NCI-H2196 treated with DMSO at 0.1 percent for 48 hours (cell line): ENCODE measurements around the gene ATG2B.

Experiments
- DNase-seq: peaks from one replicate; lab custom pipeline; 2025; ENCODE audit not compliant: unreplicated experiment; lab: John Stamatoyannopoulos, UW

The ATG2B gene, protein sequence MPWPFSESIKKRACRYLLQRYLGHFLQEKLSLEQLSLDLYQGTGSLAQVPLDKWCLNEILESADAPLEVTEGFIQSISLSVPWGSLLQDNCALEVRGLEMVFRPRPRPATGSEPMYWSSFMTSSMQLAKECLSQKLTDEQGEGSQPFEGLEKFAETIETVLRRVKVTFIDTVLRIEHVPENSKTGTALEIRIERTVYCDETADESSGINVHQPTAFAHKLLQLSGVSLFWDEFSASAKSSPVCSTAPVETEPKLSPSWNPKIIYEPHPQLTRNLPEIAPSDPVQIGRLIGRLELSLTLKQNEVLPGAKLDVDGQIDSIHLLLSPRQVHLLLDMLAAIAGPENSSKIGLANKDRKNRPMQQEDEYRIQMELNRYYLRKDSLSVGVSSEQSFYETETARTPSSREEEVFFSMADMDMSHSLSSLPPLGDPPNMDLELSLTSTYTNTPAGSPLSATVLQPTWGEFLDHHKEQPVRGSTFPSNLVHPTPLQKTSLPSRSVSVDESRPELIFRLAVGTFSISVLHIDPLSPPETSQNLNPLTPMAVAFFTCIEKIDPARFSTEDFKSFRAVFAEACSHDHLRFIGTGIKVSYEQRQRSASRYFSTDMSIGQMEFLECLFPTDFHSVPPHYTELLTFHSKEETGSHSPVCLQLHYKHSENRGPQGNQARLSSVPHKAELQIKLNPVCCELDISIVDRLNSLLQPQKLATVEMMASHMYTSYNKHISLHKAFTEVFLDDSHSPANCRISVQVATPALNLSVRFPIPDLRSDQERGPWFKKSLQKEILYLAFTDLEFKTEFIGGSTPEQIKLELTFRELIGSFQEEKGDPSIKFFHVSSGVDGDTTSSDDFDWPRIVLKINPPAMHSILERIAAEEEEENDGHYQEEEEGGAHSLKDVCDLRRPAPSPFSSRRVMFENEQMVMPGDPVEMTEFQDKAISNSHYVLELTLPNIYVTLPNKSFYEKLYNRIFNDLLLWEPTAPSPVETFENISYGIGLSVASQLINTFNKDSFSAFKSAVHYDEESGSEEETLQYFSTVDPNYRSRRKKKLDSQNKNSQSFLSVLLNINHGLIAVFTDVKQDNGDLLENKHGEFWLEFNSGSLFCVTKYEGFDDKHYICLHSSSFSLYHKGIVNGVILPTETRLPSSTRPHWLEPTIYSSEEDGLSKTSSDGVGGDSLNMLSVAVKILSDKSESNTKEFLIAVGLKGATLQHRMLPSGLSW (N-terminal part only)

DNA sequence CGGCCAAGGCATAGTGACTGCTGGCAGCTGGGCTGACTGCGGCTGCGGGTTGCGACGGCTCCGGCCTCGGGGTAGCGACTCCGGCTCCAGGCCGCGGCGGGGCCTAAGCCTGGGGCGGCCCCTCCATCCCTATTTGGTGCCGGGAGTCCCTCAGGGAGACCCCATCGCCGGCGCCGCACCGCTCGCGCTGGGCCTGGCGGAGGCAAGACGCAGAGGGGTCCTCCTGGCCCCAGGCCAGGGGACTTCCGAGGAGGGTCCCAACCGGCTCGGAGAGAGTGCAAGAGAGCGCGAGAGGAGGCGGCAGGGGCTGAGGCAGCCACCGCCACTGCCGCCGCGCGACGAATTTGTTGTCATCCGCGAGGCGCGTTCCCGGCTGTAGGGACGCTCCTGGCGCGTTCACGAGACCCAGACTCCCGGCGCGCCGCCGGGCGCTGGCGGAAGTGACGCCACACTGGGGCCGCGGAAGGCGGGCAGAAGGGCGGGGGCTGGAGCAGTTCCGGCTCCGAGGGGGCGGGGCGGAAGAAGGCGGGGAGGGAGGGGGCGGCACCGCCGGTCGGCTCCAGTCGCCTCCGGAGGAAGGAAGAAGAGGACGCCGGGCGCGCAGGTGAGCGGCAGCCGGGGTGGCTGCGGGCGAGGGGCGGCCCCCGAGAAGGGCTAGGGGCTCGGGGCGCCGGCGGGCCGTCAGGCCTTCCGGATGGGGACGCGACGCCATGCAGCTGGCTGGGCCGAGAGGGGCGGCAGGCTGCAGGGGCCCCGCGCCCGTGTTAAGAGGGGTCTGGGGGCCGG lies at the start of gene ATG2B, which contains the start of gene GSKIP:
TSS of gene ATG2B (minus strand) at position 377 of the 786 bp plus-strand sequence. CDS start at position 12, 365 bp downstream.
TSS of gene GSKIP (plus strand) at position 562 of the 786 bp plus-strand sequence. CDS start 18,722 bp downstream, outside the sequence.
- DNase-seq = peak; percentile 65

DNA sequence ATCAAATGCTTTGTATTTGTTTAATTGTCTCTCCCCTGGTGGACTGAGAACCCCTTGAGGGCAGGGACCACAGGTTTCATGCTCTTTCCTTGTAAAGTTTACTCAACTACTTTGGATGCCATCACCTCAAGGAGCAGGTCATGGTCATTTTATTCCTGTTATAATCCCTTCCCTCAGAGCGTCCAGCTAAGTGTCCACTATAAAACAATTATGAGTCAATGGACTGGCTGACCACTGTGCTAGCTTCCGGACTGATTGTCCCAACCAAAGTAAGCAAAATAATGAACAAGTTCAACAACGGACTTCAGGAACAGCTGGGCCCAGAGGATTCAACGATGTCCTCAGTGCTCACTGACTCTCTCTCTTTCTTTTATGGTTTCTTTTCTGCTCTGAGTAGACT lies 47.0 kb upstream of the ATG2B start:
- no peak for DNase-seq

DNA sequence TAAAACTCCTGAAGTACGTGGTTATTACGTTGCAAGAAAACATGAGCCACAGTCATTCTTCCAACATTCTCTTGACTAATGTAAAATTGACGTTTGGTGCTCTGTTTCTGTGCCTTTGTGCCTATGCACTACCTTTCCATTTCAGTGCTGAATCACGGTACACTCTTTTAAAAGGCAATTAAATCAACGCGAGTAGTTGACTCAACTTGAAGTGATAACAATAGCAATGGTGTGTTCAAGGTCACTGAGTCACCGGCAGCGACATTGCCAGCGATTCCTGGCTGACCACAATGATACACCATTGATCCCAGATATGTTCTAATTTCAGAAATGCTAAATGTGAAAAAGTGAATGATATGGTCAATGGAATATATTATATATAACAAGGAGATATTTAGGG lies 46.6 kb upstream of the ATG2B start:
- DNase-seq = no peak

DNA sequence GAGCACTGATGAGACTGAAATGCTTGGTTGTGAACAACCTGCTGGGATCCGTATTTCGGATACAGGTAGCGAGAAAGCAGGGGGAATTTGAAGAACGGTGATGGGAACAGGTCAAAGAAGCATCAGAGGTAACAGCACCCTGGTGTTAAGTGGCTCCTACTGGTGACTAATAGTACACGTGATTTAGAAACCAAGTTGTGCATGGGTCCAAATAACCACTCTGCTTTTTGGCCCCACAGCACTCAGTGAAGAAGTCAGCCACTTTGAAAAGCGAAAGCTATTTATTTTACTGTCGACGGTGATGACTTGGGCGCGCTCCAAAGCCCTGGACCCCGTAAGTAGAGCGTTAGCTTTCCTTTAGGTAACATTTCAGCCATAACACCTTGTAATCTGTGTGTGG lies 45.5 kb upstream of the ATG2B start:
- DNase-seq = no peak

DNA sequence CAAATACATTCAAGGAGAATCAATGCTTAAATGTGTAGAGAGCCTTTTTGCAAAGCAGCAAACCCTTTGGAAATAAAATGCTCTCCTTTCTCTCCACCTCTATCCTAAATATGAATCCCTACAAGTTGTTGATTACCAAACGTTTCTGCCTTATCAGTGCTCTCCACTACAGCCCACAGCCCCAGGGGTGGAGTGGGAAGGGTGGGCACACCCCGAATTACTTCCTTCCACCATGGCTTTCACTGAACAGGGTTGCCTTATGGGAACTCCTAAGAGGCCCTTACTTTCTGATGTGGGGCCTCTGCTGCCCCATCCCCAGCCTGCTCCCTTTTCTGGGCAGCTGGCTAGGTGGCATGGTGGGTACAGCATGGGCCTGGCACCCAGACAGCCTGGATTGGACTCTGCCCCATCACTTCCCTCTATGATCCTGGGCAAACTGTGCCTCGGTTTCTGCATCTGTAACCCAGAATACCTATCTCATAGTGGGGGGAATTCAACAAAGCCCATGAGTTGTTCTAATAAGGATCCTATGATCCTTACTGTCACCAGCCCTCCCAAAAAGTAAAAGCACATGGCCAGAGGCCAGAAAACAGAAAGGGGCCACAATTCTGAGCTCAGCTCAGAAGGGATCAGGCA lies 44.9 kb upstream of the ATG2B start:
- no peak for DNase-seq

DNA sequence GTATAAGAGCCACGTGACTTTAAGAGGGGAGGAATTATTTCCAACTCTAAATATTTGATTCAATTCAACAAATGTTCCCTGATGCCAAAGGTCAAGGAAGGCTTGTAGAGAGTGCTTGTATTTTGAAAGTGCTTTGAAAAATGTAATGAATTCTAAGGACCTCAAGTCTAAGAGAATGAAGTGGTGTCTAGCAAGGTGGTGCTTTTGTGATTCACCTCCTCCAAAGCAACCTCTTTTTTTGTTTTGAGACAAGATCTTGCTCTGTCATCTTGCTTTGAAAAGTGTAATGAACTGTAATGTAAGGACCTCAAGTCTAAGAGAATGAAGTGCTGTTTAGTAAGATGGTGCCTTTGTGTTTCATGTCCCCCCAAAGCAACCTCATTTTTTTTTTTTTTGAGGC lies 42.5 kb upstream of the ATG2B start:
- DNase-seq = no peak

DNA sequence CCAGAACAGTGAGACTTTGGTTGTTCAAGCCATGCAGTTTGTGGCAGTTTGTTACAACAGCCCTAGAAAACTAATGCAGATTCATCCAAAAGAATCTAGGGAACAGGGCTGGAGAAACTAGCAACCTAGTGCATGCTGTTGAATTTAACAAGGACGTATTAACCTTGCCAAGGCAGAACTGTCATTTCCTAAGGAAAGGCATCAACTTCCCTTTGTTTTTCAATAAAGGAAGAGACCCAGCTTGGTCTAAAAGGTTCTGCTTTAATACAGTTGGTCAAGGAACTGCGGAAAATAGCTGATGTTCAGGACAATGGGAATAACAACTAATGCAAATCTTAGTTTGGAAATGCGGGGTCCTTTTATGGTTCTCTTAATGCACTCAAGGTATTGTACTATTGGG lies 40.3 kb upstream of the ATG2B start:
- no peak for DNase-seq

DNA sequence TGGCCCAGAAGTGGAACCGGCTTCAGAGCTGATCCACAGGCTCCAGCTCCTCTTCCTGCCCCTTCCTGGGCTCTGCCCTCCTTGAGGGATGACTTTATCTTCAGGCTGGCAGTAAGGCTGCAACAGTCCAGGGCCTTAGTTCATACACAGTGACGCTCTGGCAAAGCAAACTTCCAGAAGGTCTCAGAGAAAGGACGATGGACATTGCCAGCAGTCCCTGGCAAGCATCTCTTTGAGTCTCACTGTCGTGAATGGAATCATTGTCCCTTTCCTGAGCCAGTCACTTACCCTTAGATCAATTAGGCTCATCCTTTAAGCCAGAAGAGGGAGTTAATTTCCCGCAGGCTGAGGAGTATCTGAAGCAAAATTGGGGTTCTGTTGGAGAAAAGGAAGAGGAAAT lies 37.4 kb upstream of the ATG2B start:
- no peak for DNase-seq

DNA sequence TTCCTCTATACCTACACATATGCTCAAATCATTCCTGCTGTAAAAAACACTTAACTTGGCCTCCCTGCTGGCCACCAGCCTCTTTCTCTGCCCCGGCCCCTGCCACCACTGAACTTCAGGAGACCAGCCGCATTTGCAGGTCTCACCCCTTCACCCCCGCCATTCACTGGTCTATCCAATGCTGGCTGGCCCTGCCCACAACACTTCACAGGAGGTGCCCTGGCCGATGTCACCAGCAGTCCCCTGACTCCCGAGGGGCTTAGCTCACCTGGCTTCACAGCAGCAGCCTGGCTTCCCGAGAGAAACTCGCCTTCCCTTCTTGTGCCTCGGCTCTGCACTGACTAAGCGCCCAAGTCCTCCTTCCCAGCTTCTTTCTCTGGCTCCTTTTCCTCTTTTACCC lies 36.3 kb upstream of the ATG2B start:
- no peak for DNase-seq

DNA sequence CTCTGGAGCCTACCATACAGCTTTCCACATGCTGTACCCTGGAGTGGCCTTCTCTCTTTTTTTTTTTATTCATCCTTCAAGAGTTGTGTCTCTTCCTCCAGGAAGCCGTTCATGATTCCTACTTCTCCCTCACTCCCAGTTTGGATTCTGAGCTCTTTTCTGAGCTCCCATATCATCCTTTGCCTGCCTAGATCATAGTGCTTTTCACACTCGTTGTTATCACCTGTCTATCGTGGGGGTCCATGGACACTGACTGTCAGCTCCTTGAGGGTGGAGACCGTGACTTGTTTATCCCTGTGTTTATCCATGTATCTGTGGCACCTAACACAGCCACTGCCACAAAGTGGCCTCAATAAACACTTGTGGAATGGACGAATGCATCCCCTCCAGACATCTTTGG lies 35.8 kb upstream of the ATG2B start:
- DNase-seq = no peak

DNA sequence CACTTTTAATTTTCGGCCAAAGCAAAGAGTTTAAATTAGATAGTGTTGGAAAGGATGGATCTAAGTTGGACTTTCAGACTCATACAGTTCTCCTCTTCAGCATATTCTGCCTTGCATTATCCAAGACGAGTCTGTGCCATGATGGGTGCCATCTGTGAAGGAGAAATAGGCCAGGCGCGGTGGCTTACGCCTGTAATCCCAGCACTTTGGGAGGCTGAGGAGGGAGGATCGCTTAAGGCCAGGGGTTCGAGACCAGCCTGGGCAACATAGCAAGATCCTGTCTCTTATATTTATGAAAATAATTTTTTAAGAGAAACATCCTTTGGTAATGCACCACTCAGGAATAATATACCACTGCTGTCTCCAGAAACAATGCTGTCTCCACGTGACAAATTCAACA lies 35.3 kb upstream of the ATG2B start:
- no peak for DNase-seq

DNA sequence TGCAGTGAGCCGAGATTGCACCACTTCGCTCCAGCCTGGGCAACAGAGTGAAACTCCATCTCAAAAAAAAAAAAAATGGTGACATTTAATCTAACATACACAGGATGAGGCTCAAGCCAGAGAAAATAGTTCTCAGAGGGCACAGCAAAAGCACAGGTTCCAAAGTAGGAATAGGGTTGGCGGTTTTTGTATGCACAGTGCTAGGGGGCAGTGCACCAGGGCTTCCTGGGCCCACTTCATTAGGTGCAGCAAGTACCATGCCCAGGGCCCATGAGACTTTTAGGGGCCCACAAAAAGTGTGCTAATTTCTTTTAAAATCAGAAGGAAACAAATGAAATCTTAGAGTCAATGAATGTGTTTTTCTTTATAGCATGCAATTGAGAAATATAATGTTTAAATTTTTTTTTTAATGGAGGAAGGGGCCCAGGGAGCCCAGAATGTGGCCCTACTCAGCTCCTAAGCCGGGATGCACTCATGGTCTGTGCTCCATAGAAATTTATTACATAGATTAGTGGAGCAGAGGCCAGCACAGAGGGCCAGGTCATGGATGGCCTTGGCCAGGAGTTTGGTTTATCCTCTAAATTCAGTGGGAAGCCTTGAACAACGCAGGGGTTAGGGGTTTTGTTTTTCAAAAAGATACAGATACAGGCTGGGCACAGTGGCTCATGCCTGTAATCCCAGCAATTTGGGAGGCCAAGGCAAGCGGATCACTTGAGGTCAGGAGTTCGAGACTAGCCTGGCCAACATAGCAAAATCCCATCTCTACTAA lies 31.1 kb upstream of the ATG2B start:
- DNase-seq = no peak

DNA sequence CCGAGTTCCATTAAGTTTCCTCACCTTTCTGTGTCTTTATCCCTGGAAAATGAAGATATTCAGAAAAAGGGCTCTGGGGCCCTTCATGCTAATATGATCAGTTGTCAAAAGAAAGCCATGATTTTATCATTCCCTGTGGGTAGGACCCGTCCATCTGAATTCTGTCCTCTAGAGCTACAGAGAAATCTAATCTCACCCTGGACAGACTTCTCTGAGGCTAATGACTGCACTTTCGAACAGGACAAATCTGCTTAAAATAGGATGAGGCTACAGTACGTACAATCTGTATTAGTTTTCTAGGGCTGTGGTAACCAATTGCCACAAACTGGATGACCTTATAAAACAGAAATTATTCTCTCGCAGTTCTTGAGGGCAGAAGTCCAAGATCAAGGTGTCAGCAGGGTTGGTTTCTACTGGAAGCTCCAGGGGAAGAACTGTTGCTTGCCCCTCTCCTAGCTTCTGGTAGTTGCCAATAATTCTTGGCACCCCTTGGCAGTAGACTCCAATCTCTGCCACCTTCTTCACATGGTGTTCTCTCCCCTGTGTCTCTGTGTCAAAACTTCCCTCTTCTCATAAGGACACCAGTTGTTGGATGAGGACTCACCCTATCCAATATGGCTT lies 30.0 kb upstream of the ATG2B start:
- DNase-seq = no peak

DNA sequence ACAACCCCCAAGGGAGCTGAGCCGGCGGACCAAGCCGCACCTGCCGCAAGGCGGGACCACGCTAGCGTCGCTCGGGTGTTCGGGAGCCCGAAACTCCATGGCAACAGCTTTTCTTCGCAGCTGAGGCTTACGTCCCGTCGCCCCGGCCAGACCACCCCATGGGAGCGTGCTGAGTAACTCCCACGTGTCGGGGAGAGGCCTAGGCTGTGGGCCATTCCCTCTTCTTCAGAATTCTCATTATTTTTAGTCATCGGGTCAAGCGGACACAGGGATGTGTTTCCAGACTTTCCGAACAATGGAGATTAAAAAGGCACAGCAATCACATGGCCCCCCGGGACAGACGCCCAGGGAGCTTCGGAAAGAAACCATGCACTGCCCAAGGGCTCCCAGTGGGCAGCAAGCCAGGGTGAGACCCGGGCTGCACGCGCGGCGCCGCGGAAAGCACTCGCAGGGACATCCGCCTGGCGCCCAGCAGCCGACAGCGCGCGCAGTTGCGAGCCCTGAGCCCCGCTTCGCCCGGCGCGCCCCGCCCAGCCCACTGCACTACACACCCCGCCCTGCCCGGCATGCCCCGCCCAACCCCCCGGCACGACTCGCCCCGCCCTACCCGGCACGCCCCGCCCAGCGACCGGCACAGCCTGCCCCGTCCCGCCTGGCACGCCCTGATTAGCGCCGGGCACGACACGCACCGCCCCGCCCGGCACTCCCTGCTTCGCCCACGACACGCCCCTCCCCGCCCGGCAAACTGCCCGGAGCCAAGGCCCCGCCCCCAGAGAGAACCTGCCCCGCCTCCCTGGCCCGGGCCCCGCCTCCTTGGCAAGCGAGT lies 28.4 kb upstream of the ATG2B start:
- DNase-seq = peak; percentile 55

DNA sequence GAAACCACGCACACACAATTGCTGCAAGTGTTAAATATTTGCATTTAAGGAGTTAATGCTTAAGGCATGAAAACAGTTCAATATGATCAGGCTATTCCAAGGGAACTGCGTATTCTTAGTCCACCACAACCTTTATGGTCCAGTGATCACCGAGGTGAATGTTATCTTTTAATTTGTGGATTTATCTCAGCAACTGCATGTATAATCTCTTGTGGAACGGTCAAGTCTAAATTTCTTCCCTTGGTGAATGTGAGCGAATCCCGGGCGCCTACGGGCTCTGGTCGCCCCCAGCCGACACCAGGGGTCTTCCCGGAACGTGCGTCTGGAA lies 27.8 kb upstream of the ATG2B start:
- no peak for DNase-seq

DNA sequence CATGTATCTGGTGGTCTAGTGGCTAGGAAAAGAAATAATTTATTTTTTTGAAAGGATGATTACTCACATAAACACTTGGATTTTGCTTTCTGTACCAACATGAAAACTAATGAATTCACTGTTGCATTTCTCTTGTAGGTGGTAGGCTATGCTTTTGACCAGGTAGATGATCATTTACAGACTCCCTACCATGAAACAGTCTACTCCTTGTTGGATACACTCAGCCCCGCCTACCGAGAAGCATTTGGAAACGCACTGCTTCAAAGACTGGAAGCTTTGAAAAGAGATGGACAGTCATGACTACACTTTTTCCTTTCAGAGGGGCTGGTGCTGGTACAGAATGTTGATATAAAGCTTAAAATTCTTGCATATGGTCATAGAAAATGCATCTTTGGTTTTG lies 22.2 kb upstream of the ATG2B start:
- no peak for DNase-seq

DNA sequence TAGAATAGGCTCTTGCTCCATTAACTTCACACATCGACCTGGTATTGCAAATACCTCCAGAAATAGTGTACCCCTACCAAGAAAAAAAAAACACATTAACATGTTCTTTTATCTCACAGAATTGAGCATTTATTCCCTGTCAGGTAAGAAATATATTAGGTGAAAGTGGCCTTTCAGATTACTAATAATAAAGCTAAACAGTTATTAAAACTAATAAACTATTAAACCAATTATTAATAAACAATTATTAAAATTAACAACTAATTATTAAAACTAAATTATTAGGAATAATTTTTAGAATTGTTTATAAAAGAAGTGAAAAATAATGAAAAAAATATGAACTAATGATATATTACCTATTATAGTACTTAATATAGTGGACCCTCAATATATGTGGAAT lies 21.6 kb upstream of the ATG2B start:
- no peak for DNase-seq

DNA sequence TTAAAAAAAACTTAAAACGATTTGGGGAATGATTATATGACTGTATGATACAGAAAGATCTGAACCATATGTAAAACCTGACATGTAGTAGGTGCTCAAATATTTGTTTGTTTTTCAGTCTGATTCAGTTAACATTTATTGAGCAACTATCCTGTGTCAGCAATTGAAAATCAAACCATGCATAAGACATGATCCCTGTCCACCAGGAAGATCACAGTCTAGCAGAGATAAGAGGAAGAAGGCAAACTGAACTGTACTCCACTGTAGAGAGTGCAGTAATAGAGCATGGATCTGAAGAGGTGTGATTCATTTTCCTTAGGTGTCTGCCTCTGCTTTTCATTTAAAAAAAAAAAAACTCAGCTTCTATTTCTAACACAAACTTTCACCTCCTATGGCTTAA lies 20.9 kb upstream of the ATG2B start:
- no peak for DNase-seq
